ENCODE data around the gene SNX9. TPM values are rescaled to one million over a fixed set of nuclear protein-coding genes. Genes with fewer than 3 reads are reported as not detected.

Gene SNX9
- 10 to 100 TPM; 14.8 to 15.2 TPM for total RNA-seq

DNA sequence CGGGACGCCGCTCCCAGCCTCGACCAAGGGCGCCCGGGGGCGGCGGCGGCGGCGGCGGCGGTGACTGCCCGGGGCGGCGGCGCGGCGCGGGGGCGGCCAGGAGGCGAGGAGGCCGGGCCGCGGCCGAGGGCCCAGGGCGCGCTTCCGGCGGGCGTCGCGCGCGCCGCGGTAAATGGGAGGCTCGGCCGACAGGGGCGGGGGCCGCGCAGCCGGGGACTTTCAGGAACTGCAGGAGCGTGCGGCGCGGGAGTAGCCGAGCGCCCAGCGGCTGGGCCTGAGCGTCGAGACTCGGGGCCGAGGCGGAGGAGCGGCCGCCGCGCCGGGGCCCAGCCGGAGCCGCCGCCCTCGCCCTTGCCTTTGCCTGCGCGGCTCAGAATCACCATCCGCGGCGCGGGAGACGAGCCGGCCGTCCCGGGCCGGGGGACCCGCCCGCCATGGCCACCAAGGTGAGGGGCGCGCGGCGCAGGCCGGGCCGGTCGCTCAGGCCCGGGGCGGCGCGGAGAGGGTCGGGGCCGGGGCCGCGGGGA, at the start of gene SNX9:
TSS of gene SNX9 (plus strand) at position 246 of the 527 bp plus-strand sequence. CDS start at position 435, 189 bp downstream.
- peak within 1 kb of the TSS; percentile 84 for H3K4me3 Mint-ChIP-seq
- H3K27ac Mint-ChIP-seq, result peak within 1 kb of the TSS; percentile 91
- peak; percentile 72 for ATAC-seq (ENCODE audit: low read depth)
- POLR2A ChIA-PET, result no interaction called here
- peak; percentile 73 for DNase-seq
- peaks cover 10% of the 10 kb centered on the region for H3K27me3 Mint-ChIP-seq
- peaks cover 3% of the 10 kb centered on the region for H3K36me3 Mint-ChIP-seq
- peaks cover 21% of the 10 kb centered on the region for H3K4me1 Mint-ChIP-seq
- H3K9me3 Mint-ChIP-seq, result no peaks in the 10 kb centered on the region

DNA sequence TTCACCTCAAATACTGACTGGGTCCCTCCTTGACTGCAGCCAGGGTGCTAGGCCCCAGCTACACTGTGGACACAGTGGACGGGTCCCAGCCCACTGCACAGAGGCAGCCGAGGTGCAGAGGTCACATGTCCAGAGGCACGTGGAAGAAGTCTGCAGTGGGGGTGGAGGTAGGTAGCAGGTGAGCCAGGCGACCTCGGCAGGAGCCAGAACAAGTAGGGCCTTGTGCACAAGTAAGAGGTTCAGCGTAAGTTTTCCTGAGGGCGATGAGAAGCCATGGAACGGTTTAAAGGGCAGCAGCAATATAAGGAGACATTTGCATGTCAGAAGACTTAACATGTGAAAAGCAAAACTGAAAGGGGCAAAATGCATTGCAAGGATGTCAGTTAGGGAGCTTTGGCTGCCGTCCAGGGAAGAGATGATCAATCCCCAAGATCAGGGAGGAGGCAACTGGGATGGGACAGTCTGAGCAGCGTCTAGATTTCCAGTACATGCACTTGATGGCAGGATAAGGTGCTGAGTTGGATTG, 49.7 kb upstream of the SNX9 start:
- H3K4me3 Mint-ChIP-seq, result no peak overlapping the region
- H3K4me1 Mint-ChIP-seq, result peaks cover 10% of the 10 kb centered on the region
- POLR2A ChIA-PET, result no interaction called here
- no peaks in the 10 kb centered on the region for H3K9me3 Mint-ChIP-seq
- no peak for ATAC-seq (ENCODE audit: low read depth)
- H3K27ac Mint-ChIP-seq, result peak overlapping the region; percentile 72
- peaks cover 2% of the 10 kb centered on the region for H3K36me3 Mint-ChIP-seq
- peaks cover 4% of the 10 kb centered on the region for H3K27me3 Mint-ChIP-seq
- no peak for DNase-seq

DNA sequence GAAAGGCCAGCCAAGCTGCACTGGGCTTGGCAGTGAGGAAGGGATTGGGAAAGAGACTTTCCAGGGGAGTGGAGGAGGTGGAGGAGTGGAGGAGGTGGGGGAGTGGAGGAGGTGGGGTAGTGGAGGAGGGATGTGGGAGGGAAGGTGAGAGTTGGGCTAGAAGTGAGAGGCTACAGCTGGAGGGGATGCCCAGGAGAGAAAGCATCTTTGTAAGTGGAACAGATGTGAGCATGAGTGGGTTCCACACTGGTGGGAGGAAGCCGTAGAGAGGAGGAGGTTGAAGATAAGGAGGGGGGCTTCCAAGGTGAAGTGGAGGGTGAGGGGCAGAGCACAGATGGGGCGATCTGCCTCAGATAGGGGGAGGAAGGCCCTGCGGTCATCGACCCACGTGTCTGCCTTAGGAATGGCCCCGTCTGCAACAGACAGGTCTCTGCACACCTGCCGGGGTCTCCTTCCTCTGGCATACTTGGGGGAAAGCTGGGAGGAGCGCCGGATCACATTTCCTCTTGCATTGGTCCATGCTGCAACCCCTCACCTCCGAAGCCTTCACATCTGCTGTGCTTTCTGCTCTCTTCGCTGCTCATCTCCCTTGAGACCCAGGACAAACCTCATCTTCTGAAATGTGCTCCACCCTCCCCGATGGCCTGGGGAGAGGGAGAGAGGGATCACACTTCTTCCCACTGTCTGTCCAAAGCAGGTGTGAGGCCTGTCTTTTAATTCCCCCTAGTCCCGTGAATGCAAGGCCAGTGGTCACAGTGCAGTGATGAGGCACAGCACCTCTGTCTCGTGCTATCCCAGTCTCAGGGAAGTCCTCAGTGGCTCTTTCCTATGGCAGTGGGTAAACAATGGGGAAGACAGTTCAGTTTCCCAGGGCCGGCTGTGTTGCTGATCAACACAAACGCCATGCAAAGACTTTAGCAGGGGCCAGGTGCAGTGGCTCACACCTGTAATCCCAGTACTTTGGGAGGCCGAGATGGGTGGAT, 48.6 kb upstream of the SNX9 start:
- ATAC-seq (ENCODE audit: low read depth) (peak; percentile 20), DNase-seq (no peak)
- POLR2A ChIA-PET, result no interaction called here
- peaks cover 2% of the 10 kb centered on the region for H3K36me3 Mint-ChIP-seq
- H3K4me3 Mint-ChIP-seq, result no peak overlapping the region
- H3K27ac Mint-ChIP-seq, result peak overlapping the region; percentile 52
- peaks cover 2% of the 10 kb centered on the region for H3K4me1 Mint-ChIP-seq
- peaks cover 4% of the 10 kb centered on the region for H3K27me3 Mint-ChIP-seq
- H3K9me3 Mint-ChIP-seq, result no peaks in the 10 kb centered on the region

DNA sequence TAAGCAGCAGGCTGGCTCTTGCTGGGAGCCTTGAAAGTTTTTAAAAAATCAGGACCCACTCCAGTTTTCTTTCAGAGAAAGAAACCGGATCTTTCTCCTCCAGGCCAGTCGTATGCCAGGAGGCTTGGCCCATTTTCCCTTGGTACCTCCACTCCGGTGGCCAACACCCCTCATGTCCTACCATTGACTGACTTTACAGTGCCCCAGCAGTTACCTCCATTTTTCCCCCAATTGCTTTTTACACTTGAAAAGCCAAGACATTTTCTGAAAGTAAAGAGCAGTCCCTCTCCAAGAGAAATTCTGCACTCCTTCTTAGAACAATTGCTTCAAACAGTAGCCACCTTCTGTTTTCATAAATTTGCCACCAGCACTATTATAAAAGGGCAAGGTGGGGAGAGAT, 47.7 kb upstream of the SNX9 start:
- no peak overlapping the region for H3K27ac Mint-ChIP-seq

DNA sequence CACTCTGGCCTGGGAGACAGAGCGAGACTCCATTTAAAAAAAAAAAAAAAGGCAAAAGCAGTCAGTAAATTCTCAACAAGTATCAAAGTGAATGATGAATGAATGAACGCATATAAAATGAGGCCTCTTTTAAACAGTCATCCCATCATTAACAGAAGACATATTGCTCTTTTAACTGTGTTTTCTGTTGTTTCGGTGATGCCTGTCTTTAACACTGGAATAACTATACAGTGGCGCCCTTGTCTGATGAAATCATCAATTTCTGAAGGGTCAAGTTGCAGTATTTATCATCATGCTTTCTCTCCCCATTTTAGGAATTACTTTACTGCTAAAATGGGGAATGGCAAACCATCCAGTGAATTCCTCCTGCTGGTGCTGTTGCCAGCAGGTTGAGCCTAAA, 45.7 kb upstream of the SNX9 start:
- DNase-seq (no peak), ATAC-seq (ENCODE audit: low read depth) (no peak)
- Mint-ChIP-seq H3K36me3 (peaks cover 2% of the 10 kb centered on the region), H3K4me3 (no peak overlapping the region), H3K27me3 (peaks cover 8% of the 10 kb centered on the region), H3K4me1 (no peaks in the 10 kb centered on the region), H3K9me3 (no peaks in the 10 kb centered on the region), H3K27ac (no peak overlapping the region)
- POLR2A ChIA-PET, result no interaction called here

More for the DNA sequence above, 47.7 kb upstream of the SNX9 start:
- DNase-seq, result no peak
- H3K36me3 Mint-ChIP-seq, result peaks cover 2% of the 10 kb centered on the region
- H3K4me3 Mint-ChIP-seq, result no peak overlapping the region
- no peaks in the 10 kb centered on the region for H3K4me1 Mint-ChIP-seq
- H3K27me3 Mint-ChIP-seq, result peaks cover 4% of the 10 kb centered on the region
- POLR2A ChIA-PET, result no interaction called here
- ATAC-seq (ENCODE audit: low read depth), result no peak
- no peaks in the 10 kb centered on the region for H3K9me3 Mint-ChIP-seq

DNA sequence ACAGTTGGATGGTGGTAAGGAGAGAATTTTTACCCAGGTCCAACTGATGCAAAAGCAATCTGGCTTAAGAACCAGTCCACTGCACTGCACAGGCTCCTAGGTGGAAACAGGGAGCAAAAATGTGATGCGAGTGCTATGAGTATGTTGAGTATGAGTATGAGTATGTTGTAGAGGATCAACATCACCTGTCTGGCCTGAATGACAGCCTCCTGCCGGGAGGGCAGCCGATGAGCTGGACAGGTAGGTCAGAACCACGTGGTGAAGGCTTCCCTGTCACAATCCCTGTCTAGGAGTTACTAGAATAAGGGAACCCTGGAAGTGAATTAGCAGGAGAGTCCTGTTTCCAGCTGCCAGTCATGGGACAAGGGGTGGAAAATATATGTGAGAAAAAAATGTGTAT, 44.3 kb upstream of the SNX9 start:
- DNase-seq (no peak), ATAC-seq (ENCODE audit: low read depth) (no peak)
- peaks cover 2% of the 10 kb centered on the region for H3K36me3 Mint-ChIP-seq
- H3K27ac Mint-ChIP-seq, result no peak overlapping the region
- POLR2A ChIA-PET, result no interaction called here
- H3K4me1 Mint-ChIP-seq, result no peaks in the 10 kb centered on the region
- H3K4me3 Mint-ChIP-seq, result no peak overlapping the region
- no peaks in the 10 kb centered on the region for H3K9me3 Mint-ChIP-seq
- H3K27me3 Mint-ChIP-seq, result peaks cover 13% of the 10 kb centered on the region

DNA sequence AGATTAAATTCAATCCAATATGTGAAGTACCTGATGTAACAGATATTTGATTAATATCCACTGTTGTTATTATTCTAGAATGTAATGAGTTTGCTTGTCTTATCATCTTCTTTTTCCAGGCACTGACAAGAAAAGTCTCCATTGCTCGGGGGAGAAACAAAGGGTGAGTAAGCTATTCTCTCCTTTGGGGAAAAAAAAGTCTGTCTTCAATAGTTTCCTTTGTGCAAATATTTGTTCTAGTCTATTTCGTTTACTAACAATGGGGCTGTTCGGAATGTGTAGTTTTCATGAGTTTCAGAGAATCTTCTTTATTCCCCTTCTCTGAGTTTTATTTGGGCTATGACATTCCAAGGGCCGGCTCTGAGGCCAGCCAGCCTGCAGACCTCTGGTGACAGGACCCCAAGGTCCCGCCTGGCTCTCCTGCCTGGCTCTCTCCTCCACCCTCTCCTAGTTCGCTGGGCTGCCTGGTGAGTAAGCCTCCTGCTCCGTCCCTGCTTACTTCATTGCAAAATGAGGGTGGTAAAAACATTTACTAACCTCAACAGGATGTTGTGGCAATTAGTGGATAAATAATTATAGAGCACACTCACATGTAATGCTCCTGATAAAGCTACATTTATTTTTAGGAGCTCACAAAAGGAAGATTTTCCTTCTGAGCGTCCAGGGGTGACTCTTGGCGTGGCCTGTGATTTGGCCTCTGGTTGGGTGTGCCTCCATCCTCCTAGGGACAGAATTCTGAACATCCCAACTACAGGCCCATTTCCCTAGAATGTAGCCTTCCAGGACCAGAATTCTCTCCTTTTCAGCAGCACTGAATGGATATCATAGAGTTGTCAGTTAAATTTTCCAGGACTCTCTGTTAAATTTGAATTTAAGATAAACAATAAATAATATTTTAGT, 43.1 kb upstream of the SNX9 start:
- ATAC-seq (ENCODE audit: low read depth), result no peak
- H3K27me3 Mint-ChIP-seq, result peaks cover 13% of the 10 kb centered on the region
- no peaks in the 10 kb centered on the region for H3K4me1 Mint-ChIP-seq
- H3K4me3 Mint-ChIP-seq, result no peak overlapping the region
- H3K36me3 Mint-ChIP-seq, result no peaks in the 10 kb centered on the region
- H3K27ac Mint-ChIP-seq, result no peak overlapping the region
- POLR2A ChIA-PET, result no interaction called here
- DNase-seq, result no peak
- no peaks in the 10 kb centered on the region for H3K9me3 Mint-ChIP-seq

DNA sequence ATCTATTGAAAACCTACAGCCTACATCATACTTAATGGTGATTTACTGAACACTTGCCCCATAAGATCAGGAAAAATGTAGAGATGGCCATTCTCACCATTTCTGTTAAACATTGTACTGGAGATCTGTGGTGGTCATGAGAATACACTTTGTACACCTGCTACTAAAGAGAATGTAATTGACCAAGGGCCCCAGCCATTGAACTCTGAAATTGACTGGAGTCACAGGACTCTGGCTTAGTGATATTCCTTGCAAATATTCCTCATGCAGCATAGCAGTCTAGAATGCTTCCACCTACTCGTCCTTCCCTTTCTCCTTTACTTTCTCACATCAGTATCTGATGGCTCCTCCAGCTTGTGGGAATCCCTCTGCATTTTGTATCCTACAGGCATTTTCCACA, 37.4 kb upstream of the SNX9 start:
- DNase-seq, result no peak
- POLR2A ChIA-PET, result no interaction called here
- Mint-ChIP-seq H3K4me1 (no peaks in the 10 kb centered on the region), H3K9me3 (no peaks in the 10 kb centered on the region), H3K36me3 (peaks cover 2% of the 10 kb centered on the region), H3K27me3 (peaks cover 15% of the 10 kb centered on the region), H3K4me3 (no peak overlapping the region), H3K27ac (no peak overlapping the region)
- no peak for ATAC-seq (ENCODE audit: low read depth)

DNA sequence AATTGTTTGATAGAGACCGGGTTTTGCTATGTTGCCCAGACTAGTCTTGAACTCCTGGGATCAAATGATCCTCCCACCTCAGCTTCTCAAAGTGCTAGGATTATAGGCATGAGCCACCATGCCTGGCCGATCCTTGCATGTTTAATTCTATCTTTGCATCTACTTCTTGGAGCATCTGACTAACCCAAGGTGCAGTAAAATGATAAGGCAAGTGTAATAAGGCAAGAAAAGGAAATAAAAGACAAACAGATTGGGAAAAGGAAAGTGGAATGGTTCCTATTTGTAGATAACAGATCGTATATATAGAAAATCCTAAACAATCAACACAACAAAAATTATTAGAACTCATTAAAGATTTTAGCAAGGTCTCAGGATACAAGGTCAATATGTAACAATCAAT, 36.8 kb upstream of the SNX9 start:
- ATAC-seq (ENCODE audit: low read depth) (no peak), DNase-seq (no peak)
- POLR2A ChIA-PET, result no interaction called here
- Mint-ChIP-seq H3K27me3 (peaks cover 15% of the 10 kb centered on the region), H3K4me3 (no peak overlapping the region), H3K4me1 (no peaks in the 10 kb centered on the region), H3K36me3 (peaks cover 2% of the 10 kb centered on the region), H3K27ac (no peak overlapping the region), H3K9me3 (no peaks in the 10 kb centered on the region)

DNA sequence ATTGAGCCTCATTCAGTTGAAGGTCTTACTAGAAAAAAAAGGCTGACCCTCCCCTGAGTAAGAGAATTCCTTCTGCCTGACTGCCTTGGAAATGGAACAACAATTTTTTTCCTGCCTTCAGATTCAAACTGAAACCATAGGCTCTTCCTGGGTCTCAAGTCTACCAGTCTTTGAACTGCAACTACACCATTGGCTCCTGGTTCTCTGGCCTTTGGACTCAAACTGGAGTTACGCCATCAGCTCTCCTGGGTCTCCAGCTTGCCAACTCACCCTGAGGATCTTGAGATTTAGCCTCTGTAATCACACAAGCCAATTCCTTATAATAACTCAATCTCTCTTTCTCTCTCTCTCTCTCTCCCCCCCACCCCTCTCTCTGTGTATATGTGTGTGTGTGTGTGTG, 36.0 kb upstream of the SNX9 start:
- Mint-ChIP-seq H3K36me3 (peaks cover 2% of the 10 kb centered on the region), H3K27me3 (peaks cover 11% of the 10 kb centered on the region), H3K9me3 (no peaks in the 10 kb centered on the region), H3K4me1 (no peaks in the 10 kb centered on the region), H3K27ac (no peak overlapping the region), H3K4me3 (no peak overlapping the region)
- ATAC-seq (ENCODE audit: low read depth) (no peak), DNase-seq (no peak)
- POLR2A ChIA-PET, result no interaction called here

DNA sequence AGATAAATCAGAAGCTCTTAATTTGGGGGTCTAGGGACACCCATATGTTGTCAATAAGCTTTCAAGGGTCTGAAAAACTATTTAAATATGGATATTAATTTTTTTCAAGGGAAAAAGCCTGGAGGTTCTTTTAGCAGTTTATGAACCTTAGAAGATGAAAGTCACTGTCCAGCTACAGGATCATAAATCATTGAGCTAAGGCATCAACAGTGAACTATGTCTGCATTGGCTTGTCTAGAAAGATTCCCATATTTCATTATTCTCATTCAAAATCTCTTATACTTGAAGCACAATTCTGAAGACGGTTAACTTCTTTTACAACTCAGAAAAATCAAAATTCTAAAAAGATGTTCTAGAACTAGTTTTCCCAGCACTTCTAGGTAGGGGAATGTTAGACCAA, 34.9 kb upstream of the SNX9 start:
- H3K27ac Mint-ChIP-seq, result no peak overlapping the region
- peaks cover 3% of the 10 kb centered on the region for H3K27me3 Mint-ChIP-seq
- ATAC-seq (ENCODE audit: low read depth) (no peak), DNase-seq (no peak)
- H3K4me3 Mint-ChIP-seq, result no peak overlapping the region
- POLR2A ChIA-PET, result interaction anchor here (0.6 kb wide), 1 partner anchor 31 kb away, joined by 3 read pairs; no protein-coding TSS in a partner anchor
- H3K4me1 Mint-ChIP-seq, result no peaks in the 10 kb centered on the region
- peaks cover 2% of the 10 kb centered on the region for H3K36me3 Mint-ChIP-seq
- peaks cover under 1% of the 10 kb centered on the region for H3K9me3 Mint-ChIP-seq

DNA sequence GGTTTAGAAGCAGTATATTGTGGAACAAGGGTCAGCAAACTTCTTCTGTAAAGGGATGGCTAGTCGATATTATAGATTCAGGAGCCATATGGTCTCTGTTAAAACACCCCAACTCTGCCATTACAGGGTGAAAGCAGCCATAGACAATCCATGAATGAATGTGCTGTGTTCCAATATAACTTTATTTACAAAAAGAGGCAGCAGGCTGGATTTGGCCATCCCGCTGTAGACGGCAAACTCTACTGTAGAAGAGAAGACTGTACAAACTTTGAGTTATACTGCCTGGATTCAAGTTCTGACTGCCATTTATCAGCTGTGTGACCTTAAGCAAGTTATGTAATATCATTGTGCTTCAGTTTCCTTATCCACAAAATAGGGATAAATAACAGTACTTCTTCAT, 33.7 kb upstream of the SNX9 start:
- H3K4me3 Mint-ChIP-seq, result no peak overlapping the region
- POLR2A ChIA-PET, result no interaction called here
- ATAC-seq (ENCODE audit: low read depth), result no peak
- H3K36me3 Mint-ChIP-seq, result peaks cover 5% of the 10 kb centered on the region
- no peaks in the 10 kb centered on the region for H3K4me1 Mint-ChIP-seq
- no peak overlapping the region for H3K27ac Mint-ChIP-seq
- no peak for DNase-seq
- H3K9me3 Mint-ChIP-seq, result peaks cover 4% of the 10 kb centered on the region
- H3K27me3 Mint-ChIP-seq, result peaks cover 2% of the 10 kb centered on the region

DNA sequence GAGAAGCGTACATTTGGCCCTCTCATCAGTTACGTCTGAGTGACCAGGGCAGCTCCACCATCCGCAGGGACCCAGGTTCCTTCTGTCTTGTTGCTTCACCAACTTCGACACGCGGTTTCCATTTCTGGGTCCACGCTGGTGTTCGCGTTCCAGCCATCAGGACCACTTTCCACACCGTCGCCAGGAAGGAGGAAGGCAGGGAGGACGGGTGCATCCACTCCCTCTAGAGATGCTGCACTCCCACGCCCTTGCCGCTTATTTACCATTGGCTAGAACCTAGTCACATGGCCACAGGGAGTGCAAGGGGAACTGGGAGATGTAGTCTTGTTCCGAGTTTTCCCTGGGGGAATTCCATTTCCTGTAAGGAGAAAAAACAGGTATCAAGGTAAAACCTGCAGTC, 33.2 kb upstream of the SNX9 start:
- no peak overlapping the region for H3K27ac Mint-ChIP-seq
- H3K36me3 Mint-ChIP-seq, result peaks cover 5% of the 10 kb centered on the region
- no peak for ATAC-seq (ENCODE audit: low read depth)
- no peak overlapping the region for H3K4me3 Mint-ChIP-seq
- POLR2A ChIA-PET, result no interaction called here
- no peak for DNase-seq
- no peaks in the 10 kb centered on the region for H3K4me1 Mint-ChIP-seq
- peaks cover 4% of the 10 kb centered on the region for H3K9me3 Mint-ChIP-seq
- H3K27me3 Mint-ChIP-seq, result peaks cover 2% of the 10 kb centered on the region

All from activated naive CD8-positive, alpha-beta T cell treated with anti-CD3 and anti-CD28 coated beads, Interleukin-2, amount 10 ng/mL, durations not matched to agents 7 days and 5 days (primary cell).